NCI-H345 (cell line): ENCODE measurements around the gene PTPRJ.

Experiments used
- DNase-seq: peaks from one replicate; lab custom pipeline; 2025; lab: John Stamatoyannopoulos, UW

Gene PTPRJ

DNA sequence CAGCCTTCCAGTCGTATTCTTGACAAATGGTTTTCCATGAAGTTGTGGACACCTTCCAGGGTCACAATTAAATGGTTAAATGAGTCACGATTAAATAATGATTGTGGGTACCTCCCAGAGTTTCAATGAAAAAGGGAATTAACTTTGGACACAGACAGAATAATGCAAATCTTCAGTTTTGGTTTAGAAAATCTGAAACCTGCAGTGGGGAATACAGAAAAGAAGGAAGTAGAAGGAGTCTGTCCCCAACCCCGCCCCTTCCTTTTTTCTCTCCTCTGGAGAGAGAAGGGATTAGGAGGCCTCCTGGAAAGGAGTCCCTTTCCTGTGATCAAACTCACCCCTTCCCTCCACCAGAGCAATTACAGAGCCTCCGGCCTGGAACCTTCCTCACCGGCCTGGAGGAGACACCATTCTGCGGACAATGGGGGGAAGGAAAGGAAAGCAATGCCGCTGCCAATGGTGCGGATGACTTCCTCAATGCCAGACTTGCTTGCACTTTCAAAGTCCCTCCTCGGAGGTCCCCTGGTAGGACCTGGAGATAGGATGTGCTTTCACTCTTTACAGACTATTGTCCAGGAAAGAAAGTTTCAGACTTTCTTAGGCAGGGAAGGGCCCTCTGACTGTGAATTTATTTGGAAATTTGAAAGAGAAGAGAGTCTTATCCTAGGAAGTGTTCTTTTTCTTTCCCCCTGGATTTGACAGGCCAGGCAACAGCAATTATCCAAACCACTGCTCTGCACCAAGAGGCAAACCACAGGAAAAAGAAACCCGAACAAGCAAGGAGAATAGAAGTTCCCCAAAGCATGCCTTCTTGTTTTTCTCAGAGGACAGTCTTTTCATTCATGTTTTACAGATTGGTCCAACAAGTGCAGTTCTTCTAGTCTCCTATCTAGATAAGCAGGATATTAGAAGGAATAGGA, 86.8 kb downstream of the PTPRJ start:
- DNase-seq, result no peak

DNA sequence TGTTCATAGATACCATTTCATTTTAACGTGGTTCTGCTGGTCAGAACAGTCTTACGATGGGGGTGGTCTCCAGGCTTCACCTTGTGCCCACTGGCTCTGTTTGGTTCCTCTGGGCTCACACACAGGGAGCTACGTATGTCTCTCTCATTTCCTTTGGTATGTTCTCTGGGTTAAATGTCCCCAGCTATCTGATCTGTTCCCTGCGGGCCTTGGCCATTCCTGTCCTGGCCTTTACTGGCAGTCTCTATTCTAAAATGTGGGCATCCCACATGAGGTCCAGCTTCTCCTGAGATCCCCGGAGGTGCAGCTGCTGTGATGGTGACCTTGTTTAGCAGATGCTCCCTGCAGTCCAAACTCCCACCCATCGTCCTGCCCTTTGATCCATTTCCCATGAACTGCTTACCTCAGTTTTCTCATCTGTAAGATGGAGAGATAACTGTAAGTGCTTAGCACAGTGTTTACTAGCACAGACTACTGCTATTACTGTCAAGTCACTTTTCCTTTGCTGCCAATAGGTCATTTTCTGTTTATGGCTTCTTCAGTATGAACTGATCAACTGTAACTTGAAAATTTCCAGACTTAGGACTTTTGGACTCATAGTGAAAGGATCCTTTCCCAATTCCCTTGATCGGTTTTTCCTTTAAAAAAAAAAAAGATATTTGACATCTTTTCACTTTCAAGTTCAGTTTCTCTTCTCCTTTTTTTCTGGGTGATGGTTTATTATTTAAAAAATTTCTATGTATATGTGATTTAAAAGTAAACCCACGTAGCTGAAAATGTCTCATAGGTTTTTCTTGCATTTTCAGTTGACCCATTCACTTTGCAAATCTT, 92.9 kb downstream of the PTPRJ start:
- DNase-seq, result no peak

DNA sequence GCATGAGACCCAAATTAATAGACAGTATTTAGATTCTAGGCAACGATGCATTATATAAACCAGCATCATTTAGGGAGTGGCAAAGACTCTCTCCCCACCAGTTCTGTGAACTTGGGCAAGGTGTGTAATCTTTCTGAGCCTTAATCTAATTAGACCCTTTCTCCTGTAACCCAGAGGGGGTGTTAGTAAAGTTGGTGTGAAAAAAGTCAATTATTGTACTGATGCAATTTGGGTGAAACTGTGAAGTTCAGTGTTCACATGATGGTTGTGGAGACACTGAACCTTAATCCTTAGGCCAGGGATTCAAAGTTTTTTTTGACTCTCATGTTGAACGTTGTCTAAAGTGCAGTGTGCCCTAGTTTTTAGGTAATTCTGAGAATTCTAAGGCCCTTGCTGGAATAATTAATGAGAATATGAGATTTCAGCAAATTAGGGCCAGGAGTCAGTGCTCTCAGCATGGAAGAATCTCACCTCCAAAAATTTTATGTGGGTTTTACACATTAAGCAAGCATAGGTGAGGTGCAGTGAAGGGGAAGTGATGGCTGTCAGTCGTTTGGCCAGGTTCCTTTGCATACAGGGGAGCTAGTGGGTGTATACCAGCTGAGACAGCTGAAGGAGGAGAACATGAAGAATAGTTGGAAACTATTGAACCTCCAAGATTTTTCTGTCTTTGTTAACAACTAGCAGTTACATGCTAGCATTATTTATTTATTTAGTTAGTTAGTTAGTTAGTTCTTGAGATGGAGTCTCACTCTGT, 94.2 kb downstream of the PTPRJ start:
- DNase-seq, result no peak

DNA sequence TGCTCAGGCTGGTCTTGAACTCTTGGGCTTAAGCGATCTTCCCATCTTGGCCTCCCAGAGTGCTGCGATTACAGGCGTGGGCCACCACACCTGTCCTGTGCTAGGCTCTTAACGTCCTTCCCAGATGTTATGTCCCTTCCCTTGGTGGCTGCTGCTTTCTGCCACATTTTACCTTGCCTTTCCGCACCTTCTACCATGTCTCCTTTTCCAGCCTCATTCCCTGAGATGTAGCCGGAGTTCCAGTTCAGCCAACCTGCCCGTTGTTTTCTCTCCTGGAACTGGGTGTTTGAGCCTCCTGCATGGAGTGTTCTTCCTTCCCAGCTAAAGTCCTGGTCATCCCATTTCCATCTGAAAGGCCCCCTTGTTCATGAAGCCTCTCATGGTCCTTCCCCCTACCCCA, 95.3 kb downstream of the PTPRJ start:
- DNase-seq, result no peak

- DNase-seq, result no peak
Observed at GRCh38 chr11:48077251-48077650, 96.9 kb downstream of the PTPRJ start.

- no peak for DNase-seq
Observed at GRCh38 chr11:48078689-48079088, 98.3 kb downstream of the PTPRJ start.

GRCh38 chr11:48079596-48079995, 99.2 kb downstream of the PTPRJ start:
- DNase-seq, result no peak

DNA sequence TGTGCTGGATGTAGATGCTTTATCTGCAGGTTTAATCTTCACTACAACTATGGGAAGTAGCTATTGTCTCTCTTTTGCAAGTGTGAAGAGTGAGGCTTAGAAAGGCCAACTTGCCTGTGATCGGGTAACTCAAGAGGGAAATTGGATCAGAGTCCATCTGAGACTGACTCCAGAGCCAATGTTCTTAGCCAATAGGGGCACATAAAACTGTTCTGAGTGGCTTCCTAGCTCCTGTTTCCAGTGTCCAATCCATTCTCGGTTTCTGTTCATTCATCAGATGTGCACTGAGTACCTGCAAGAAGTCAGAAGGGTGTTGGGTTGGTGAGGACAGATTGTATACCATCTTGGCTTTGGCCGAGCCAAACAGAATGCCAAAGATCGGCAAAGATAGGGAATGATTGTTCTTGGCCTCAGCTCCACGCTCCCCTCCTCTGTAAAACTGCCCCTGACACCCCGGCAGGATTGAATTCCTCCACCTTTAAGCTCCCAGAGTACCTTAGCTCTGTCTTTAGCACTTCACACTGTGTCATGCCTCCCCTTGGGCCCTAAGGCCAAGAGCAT, 100.0 kb downstream of the PTPRJ start:
- no peak for DNase-seq

GRCh38 chr11:48081151-48082010, 101.0 kb downstream of the PTPRJ start:
- DNase-seq, result no peak

DNA sequence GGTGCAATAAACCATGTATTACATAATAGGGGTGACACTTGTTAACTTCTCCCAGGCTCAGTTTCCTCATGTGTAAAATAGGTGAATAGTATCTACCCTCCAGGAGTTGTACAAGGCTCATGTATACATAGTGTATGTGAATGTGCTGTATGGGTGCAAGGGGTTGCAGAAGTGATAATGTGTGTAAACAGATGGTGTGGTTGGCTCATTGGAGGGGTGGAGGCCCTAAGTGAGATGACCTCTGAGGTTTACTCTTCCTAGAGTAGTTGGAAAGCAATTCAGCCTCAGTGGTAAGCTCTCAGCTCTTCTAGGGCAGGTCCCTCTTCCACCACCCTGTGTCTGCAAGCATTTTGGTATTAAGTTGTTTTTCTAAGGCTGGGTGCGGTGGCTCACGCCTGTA, 102.4 kb downstream of the PTPRJ start:
- no peak for DNase-seq

- DNase-seq, result no peak
Observed at GRCh38 chr11:48083421-48083820, 103.1 kb downstream of the PTPRJ start.

DNA sequence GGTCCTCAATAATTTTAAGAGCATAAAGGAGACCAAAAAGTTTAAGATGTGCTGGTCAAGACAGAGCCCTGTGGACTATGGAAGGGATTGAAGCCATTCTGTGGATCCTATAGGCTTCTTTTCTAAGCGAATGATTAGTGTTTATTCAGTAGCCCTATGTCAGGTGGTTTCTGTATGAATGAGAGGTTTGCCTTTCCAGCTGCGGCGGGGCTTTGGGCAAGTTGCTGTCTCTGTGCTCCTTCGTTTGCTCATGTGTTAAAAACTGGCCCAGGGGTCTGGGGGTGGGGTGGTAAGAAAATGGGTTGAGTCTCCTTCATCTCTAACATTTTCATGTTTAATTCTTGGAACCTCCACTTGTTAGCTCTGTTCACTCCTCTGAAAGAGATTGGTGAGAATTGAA, 105.3 kb downstream of the PTPRJ start:
- DNase-seq, result no peak

- DNase-seq, result no peak
Observed at GRCh38 chr11:48087422-48087821, 107.1 kb downstream of the PTPRJ start.

- peak; percentile 67 for DNase-seq
Observed at GRCh38 chr11:48087974-48088681, 107.8 kb downstream of the PTPRJ start.

DNA sequence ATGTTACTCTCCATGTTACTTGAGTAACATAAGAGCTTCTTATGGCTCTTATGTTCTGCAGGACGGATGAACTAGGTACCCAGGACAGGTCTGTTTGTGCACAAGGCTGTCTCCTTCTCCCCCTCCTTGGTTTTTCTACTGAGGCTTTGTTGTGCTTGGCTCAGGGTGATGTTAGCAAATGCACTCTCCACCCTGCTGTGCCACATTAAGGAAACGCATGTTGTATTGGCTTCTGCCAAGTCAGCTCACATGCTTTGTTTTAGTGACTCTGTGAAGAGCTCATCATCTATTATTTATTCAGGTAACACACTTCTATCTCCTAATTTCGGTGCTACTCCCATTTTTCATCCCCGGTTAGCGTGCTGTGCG, 108.3 kb downstream of the PTPRJ start:
- DNase-seq, result peak; percentile 82

DNA sequence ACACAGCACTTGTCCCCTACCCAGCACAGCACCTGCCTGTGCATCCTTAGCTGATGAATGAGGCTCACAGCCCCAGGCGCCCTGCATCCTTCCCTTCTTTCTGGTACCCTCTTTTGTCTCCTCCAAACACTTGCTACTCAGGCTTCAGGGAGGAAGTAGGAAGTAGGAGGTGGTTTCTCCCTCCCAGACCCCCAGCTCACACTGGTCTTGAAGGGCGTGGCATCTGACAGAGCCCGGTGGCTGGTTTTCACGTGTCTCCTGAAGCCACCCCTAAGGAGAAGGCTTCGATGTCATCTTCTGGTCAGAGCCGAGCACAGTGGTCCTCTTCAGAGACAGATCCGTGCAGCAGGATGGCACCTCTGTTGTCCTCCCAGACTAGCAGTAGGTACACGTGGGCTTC, 109.8 kb downstream of the PTPRJ start:
- peak; percentile 2 for DNase-seq

- no peak for DNase-seq
Observed at GRCh38 chr11:48091426-48092102, 111.2 kb downstream of the PTPRJ start.

DNA sequence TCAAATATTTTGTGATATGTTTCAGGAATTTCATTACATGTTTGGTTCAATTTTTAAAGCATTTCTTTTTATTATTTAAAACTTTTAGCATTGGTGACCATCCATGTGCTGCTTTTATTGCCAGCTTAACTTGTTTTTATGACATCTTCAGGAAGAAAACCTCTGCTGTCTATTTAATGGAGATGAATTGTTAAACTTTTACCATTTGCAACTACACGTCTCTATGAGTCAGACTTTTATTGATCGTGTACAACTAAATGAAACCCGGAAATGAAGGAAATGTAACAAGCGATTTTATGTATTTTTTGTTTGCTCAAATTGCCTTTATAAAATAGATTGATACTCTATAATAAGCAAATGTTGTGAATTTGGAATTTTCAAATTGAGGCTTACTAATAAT, 113.0 kb downstream of the PTPRJ start:
- no peak for DNase-seq

GRCh38 chr11:48093795-48094642, 113.7 kb downstream of the PTPRJ start:
- peak; percentile 15 for DNase-seq
